ENCODE data around the gene TBC1D24.

TBC1D24 gene

DNA sequence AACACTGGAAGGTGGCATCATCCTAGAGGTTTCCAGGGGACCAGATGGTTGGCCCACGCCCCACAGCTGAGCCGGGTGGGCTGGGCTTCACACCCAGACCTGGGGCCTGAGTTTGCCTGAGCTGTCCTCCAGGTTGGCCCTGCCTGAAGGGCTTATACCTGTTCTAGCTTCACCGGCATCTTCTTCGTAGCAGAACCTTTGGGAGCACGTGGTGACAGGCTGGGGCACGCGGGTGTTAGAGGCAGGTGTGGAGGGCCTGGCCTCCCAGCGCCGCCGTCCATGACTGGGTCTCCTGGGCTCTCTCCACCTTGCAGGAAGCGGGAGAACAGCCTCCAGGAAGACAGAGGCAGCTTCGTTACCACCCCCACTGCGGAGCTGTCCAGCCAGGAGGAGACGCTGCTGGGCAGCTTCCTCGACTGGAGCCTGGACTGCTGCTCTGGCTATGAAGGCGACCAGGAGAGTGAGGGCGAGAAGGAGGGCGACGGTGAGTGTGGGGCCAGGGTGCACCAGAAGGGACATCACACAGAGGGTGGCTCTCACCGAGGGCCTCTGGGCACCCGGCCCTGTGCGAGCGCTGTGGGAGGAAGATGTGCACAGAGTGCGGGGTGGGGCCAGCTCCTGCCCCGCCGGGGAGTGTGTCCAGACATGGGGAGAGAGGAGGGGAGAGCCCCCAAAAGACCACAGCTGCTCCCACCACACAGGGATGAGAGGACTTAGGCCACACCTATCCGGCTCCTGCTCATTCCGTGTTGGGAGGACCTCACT lies 19.7 kb upstream of the TBC1D24 start:
- no peak for DNase-seq (ENCODE audit: low read depth)
- no peak overlapping the region for H3K4me3 ChIP-seq (ENCODE audit: low read depth, low read length)
- TF ChIP-seq MYC (IDR thresholded peaks at IDR 0.05; ENCODE audit: low read depth, low read length) (no peak), POLR2A (IDR thresholded peaks at IDR 0.05; ENCODE audit: extremely low read depth, insufficient read length) (no peak)
- TF ChIP-seq, protein P1, sequence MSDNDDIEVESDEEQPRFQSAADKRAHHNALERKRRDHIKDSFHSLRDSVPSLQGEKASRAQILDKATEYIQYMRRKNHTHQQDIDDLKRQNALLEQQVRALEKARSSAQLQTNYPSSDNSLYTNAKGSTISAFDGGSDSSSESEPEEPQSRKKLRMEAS (IDR thresholded peaks at IDR 0.05; ENCODE audit: low read depth, low read length) = no peak
- TF ChIP-seq, protein P2, sequence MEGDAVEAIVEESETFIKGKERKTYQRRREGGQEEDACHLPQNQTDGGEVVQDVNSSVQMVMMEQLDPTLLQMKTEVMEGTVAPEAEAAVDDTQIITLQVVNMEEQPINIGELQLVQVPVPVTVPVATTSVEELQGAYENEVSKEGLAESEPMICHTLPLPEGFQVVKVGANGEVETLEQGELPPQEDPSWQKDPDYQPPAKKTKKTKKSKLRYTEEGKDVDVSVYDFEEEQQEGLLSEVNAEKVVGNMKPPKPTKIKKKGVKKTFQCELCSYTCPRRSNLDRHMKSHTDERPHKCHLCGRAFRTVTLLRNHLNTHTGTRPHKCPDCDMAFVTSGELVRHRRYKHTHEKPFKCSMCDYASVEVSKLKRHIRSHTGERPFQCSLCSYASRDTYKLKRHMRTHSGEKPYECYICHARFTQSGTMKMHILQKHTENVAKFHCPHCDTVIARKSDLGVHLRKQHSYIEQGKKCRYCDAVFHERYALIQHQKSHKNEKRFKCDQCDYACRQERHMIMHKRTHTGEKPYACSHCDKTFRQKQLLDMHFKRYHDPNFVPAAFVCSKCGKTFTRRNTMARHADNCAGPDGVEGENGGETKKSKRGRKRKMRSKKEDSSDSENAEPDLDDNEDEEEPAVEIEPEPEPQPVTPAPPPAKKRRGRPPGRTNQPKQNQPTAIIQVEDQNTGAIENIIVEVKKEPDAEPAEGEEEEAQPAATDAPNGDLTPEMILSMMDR (IDR thresholded peaks at IDR 0.05; ENCODE audit: low read depth, low read length) = no peak

GRCh38 chr16:2456551-2457153 lies 18.3 kb upstream of the TBC1D24 start:
- H3K4me3 ChIP-seq (ENCODE audit: low read depth, low read length) = no peak overlapping the region
- no peak for DNase-seq (ENCODE audit: low read depth)
- TF ChIP-seq, protein P2 (IDR thresholded peaks at IDR 0.05; ENCODE audit: low read depth, low read length) = no peak
- no peak for TF ChIP-seq MYC (IDR thresholded peaks at IDR 0.05; ENCODE audit: low read depth, low read length)

GRCh38 chr16:2457267-2457666 lies 17.7 kb upstream of the TBC1D24 start:
- no peak overlapping the region for H3K4me3 ChIP-seq (ENCODE audit: low read depth, low read length)
- TF ChIP-seq, protein P2 (IDR thresholded peaks at IDR 0.05; ENCODE audit: low read depth, low read length) = no peak
- TF ChIP-seq MYC (IDR thresholded peaks at IDR 0.05; ENCODE audit: low read depth, low read length) (no peak), POLR2A (IDR thresholded peaks at IDR 0.05; ENCODE audit: extremely low read depth, insufficient read length) (no peak)
- TF ChIP-seq, protein P1 (IDR thresholded peaks at IDR 0.05; ENCODE audit: low read depth, low read length) = no peak
- no peak for DNase-seq (ENCODE audit: low read depth)

DNA sequence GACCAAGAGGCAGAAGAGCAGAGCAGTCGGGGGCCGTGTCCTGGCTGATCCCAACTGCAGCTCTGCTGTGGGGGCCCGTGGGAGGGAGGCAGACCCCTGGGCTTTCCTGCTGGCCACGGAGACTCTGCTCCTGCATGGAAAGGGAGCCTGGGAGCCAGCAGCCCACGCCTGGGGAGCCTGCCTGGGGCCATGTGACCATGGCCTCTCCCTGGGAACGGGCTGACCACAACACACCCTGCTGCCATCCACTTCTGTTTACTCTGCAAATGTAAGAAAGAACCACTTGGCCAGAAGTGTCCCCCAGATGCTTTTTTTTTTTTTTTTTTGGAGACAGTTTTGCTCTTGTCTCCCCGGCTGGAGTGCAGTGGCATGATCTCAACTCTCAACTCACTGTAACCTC lies 17.0 kb upstream of the TBC1D24 start:
- H3K4me3 ChIP-seq (ENCODE audit: low read depth, low read length) = no peak overlapping the region
- TF ChIP-seq, protein P1 (IDR thresholded peaks at IDR 0.05; ENCODE audit: low read depth, low read length) = no peak
- TF ChIP-seq, protein P2 (IDR thresholded peaks at IDR 0.05; ENCODE audit: low read depth, low read length) = no peak
- no peak for TF ChIP-seq POLR2A (IDR thresholded peaks at IDR 0.05; ENCODE audit: extremely low read depth, insufficient read length)
- TF ChIP-seq MYC (IDR thresholded peaks at IDR 0.05; ENCODE audit: low read depth, low read length) = no peak
- no peak for DNase-seq (ENCODE audit: low read depth)

GRCh38 chr16:2458887-2459646 lies 15.9 kb upstream of the TBC1D24 start:
- peak overlapping the region; percentile 48 for H3K4me3 ChIP-seq (ENCODE audit: low read depth, low read length)
- DNase-seq (ENCODE audit: low read depth) = peak; percentile 31
- TF ChIP-seq POLR2A (IDR thresholded peaks at IDR 0.05; ENCODE audit: extremely low read depth, insufficient read length) = no peak
- TF ChIP-seq, protein P1 (IDR thresholded peaks at IDR 0.05; ENCODE audit: low read depth, low read length) = no peak
- no peak for TF ChIP-seq MYC (IDR thresholded peaks at IDR 0.05; ENCODE audit: low read depth, low read length)
- TF ChIP-seq, protein P2 (IDR thresholded peaks at IDR 0.05; ENCODE audit: low read depth, low read length) = no peak
